GM21360 (cell line): ENCODE data around the gene LRRC10.
"Not testable (repeated sequence)": the region's sequence is repeated elsewhere in the genome, so short reads cannot be mapped to it uniquely, and the experiment has no call there.

Source experiments
- ATAC-seq: cut with Tn5 transposase; IDR thresholded peaks from one replicate; pipeline ENCODE4 v1.9.1; 2021; ENCODE audit warnings: mild to moderate bottlenecking, moderate library complexity; ENCODE audit not compliant: unreplicated experiment

LRRC10 gene

DNA sequence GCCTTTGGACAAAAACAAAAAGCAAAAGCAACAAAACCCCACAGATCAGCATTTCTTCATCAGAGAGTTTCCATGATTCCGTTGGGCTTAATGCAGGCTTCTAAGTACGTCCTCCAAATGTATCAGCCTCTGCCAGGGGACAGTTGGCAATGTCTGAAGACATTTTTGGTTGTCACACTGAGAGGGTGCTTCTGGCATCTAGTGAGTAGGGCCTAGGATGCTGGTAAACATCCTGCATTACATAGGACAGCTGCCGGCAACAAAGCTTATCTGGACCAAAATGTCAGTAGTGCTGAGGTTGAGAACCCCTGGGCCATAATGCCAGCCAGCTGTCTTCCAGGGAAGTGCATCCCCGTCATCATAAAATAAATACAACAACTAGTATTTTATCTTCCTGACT lies 9.4 kb upstream of the LRRC10 start:
- no peak for ATAC-seq

- ATAC-seq = no peak
These were observed 8.3 kb upstream of the LRRC10 start for GRCh38 chr12:69619050-69619449.

DNA sequence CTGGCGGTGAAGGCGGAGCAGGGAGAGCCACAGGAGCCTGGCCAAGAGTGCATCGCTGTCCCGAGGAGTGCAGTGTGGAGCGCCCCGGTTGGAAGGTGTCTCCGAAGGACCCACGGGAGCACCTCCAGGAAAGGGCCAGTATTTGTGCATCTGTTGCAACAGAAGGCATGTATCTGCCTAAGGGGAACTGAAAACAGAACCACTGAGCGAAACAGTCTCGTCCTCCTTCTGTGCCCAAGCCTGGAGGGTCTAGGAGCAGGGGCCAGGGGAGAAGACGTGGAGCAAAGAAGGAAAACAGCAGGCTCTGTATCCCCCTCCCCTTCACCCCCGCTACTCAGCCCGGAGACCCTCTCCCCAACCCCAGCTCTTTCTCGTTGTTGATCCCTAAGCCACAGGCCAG lies 5.3 kb upstream of the LRRC10 start:
- no peak for ATAC-seq

DNA sequence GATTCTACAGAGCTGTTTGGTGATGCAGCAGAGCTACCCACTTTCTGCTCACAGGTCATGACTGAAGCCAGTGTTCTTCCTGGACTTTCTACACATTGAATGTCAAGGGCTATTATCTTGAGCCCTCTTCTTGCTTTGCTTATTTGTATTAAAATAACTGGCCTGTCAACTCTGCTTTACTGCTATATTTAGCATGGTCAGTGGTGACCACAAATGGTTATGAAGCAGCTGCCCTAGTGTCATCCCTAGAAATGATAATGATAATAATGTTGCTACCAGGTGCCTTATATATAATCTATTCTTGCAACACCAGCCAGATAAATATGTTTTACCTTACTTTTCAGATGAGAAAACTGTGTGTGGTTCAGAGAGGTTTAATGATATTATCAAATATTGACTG lies 2.6 kb upstream of the LRRC10 start:
- no peak for ATAC-seq

- ATAC-seq = no peak
These were observed 581 bp downstream of the LRRC10 start for GRCh38 chr12:69610126-69610525.

- no peak for ATAC-seq
These were observed 2.6 kb downstream of the LRRC10 start for GRCh38 chr12:69608114-69608513.

DNA sequence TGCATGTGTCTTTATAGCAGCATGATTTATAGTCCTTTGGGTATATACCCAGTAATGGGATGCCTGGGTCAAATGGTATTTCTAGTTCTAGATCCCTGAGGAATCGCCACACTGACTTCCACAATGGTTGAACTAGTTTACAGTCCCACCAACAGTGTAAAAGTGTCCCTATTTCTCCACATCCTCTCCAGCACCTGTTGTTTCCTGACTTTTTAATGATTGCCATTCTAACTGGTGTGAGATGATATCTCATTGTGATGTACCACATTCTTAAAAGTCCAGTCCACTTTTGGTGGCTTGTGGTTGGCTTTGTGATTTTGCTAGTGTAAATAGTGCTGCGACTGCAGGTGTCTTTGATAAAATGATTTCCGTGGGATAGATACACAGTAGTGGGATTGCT lies 6.4 kb downstream of the LRRC10 start:
- ATAC-seq = not testable (repeated sequence)

DNA sequence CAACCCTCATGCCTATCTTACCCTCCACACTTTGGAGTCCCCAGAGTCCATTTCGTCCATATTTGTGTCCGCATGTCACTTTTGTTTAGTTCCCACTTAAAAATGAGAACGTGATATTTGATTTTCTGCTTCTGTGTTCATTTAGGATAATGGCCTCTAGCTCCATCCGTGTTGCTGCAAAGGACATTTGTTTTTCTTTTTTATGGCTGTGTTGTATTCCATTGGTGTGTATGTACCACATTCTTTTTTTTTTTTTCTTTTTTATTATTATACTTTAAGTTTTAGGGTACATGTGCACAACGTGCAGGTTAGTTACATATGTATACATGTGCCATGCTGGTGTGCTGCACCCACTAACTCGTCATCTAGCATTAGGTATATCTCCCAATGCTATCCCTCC lies 7.2 kb downstream of the LRRC10 start:
- ATAC-seq = not testable (repeated sequence)

GRCh38 chr12:69602954-69603353 lies 7.8 kb downstream of the LRRC10 start:
- ATAC-seq = no peak

GRCh38 chr12:69601962-69602685 lies 8.6 kb downstream of the LRRC10 start:
- no peak for ATAC-seq

GRCh38 chr12:69600804-69601203 lies 9.9 kb downstream of the LRRC10 start:
- no peak for ATAC-seq

DNA sequence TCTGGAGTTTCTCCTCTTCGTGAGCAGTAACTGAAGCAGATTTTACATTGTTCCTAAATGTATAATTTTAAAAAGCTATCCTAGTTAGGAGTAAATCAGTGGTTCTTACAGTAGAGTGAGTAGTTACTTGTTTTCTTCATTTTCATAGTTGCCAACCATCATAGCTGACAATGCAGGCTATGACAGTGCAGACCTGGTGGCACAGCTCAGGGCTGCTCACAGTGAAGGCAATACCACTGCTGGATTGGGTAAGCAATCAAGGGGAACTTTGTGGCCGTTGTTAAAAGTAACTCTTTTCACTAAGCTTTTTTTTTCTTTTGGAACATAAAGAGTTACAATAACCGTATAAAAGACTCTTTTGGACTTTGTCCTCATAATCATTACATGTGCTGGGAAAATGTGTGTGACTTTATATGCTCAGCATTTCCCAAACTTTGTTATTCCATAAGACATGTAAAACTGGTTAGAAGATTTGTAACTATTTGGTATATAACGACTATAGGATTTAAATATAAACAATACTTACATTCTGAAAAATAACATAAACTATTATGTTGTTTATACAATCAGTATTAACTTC lies 12.4 kb downstream of the LRRC10 start:
- ATAC-seq = no peak

DNA sequence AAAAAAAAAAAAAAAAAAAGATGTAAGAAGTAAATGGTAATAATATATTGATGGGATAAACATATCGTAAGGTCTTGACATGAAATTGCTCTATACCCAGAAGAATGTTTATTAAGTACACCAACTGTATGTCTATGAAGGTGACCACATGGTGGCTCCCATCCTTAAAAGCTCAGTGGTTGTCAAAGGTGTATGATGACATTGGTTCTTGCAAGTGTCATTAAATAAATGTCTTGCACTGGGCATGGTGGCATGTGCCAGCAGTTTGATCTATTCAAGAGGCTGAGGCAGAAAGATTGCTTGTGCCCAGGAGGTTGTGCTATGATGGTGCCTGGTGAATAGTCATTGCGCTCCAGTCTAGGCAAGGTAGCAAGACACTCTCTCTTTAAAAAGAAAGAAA lies 15.0 kb downstream of the LRRC10 start:
- ATAC-seq = no peak

GRCh38 chr12:69589082-69589481 lies 21.6 kb downstream of the LRRC10 start:
- ATAC-seq = no peak

- ATAC-seq = no peak
These were observed 22.2 kb downstream of the LRRC10 start for GRCh38 chr12:69588527-69588926.

- peak; percentile 94 for ATAC-seq
These were observed 25.3 kb downstream of the LRRC10 start, which contains the start of gene CCT2 for GRCh38 chr12:69585189-69586062. Gene CCT2, plus strand, starts transcription at chr12:69585459. Its CDS starts 63 bp downstream, at chr12:69585522.

GRCh38 chr12:69583203-69583602 lies 27.5 kb downstream of the LRRC10 start:
- ATAC-seq = no peak

DNA sequence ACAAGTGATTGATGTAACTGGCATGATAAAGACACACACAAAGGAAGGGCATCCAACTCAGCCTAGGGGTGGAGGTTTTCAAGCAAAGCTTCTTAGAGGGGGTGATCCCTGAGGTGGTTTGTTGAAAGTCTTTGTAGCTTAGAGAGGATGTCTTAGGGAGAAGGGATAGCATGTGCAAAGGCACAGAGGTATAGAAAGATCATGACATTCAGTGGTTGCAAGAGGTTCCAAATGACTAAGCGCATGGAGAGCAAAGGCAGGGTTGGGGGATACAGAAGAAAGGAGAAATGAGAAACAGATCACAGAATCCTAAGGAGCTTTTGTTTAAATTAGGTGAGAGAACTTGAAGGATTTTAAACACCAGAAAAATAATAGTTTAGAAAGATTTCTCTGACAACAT lies 30.6 kb downstream of the LRRC10 start:
- no peak for ATAC-seq

GRCh38 chr12:69579029-69579428 lies 31.7 kb downstream of the LRRC10 start:
- ATAC-seq = no peak

- no peak for ATAC-seq
These were observed 32.4 kb downstream of the LRRC10 start for GRCh38 chr12:69578283-69578682.

DNA sequence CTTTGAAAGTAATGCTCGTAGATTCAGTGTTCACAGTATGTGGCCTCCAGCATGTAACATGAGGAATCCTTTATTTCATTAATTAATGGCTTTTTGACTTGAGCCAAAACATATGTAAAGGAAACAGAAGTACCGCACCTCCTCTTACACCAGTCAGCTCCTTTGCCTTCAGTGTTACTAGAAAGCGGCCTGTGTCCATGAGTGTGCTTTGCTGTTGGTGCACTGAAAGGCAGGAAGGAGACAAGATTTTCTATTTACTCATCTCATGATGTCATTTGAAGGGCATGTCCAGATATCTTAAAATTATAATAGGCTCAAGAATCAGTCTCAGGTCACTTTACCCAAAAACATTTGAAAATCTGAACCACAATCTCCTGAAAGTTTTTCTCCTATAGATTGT lies 35.4 kb downstream of the LRRC10 start:
- no peak for ATAC-seq
